Spleen (tissue), 7 donors: ENCODE results near the gene OR1I1.

Experiments used
- POLR2A ChIP-seq, 3 donors: fragments of 450-650 bp; IDR thresholded peaks; one replicate each; pipeline ENCODE4 v1.5.1; 2017; ENCODE audit warnings: antibody characterized with exemption in 3 of 3, mild to moderate bottlenecking in 1 of 3
- POLR2AphosphoS5 ChIP-seq, 3 donors: sonication (generic); formaldehyde crosslinking; IDR thresholded peaks; one replicate each; pipeline ENCODE4 v1.5.1; 2017; ENCODE audit warnings: antibody characterized with exemption in 3 of 3
- TF ChIP-seq, protein P1 (sequence below), 11 experiments: fragments of 200-600 bp in 7 of 11; fragments of 450-650 bp in 4 of 11; sonication (generic) in 4 of 11; IDR thresholded peaks in 8 of 11; conservative IDR thresholded peaks in 3 of 11; 1 replicate in 7 of 11; 2 replicates in 4 of 11; pipeline versions ENCODE4 v1.4.0 to v1.8.0; 2016 to 2021; ENCODE audit warnings: antibody characterized with exemption in 11 of 11, inconsistent platforms in 4 of 11, mild to moderate bottlenecking in 1 of 11
- donor health status: DM: no; HTN: no; CAD: no; lungs with moderate emphysema.
- donor health status: DM: no; HTN: no; CAD: no.
- donor health status: DM: no; HTN: no; CAD: no.

DNA sequence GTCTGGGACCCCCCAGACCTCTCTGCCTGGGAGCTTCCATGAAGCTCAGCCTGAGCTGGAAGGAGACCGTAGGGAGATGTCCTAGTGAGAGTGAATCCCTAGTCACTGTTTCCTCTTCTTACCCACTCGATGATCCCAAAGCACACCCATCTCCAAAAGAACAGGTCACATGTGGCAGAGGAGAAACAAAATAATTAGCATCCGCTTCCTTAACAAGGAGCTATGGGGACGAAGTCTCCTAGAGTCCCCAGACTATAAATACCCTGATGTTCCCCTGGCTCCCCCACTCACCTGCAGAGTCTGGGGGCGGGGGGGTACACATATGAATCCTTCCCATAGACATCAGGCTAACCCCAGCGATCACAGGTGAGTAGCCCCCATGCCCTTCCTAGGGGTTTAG lies at the start of gene OR1I1:
- TF ChIP-seq, protein P1, sequence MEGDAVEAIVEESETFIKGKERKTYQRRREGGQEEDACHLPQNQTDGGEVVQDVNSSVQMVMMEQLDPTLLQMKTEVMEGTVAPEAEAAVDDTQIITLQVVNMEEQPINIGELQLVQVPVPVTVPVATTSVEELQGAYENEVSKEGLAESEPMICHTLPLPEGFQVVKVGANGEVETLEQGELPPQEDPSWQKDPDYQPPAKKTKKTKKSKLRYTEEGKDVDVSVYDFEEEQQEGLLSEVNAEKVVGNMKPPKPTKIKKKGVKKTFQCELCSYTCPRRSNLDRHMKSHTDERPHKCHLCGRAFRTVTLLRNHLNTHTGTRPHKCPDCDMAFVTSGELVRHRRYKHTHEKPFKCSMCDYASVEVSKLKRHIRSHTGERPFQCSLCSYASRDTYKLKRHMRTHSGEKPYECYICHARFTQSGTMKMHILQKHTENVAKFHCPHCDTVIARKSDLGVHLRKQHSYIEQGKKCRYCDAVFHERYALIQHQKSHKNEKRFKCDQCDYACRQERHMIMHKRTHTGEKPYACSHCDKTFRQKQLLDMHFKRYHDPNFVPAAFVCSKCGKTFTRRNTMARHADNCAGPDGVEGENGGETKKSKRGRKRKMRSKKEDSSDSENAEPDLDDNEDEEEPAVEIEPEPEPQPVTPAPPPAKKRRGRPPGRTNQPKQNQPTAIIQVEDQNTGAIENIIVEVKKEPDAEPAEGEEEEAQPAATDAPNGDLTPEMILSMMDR (IDR thresholded peaks at IDR 0.05 in 8 of 11, conservative IDR thresholded peaks at IDR 0.05 in 3 of 11), result no peak
- TF ChIP-seq POLR2A (IDR thresholded peaks at IDR 0.05) (no peak), POLR2AphosphoS5 (IDR thresholded peaks at IDR 0.05) (no peak)
